Measurements from ENCODE around the gene SYCN.

SYCN gene

GRCh38 chr19:39157997-39158389 is 46.1 kb downstream of the SYCN start:
- DNase-seq, result no peak
- intact Hi-C loops (cut with DNase I), result no loop called here

- intact Hi-C loops (cut with DNase I), result no loop called here
- DNase-seq, result peak in 1 of 10 donors; percentile 81
Measured at GRCh38 chr19:39157275-39157996, 46.6 kb downstream of the SYCN start.

- no peak for DNase-seq
Measured at GRCh38 chr19:39156326-39157230, 47.5 kb downstream of the SYCN start.

GRCh38 chr19:39155741-39156140 is 48.3 kb downstream of the SYCN start:
- intact Hi-C loops (cut with DNase I), result no loop called here
- DNase-seq, result no peak

More at GRCh38 chr19:39156326-39157230, 47.5 kb downstream of the SYCN start:
- intact Hi-C loops (cut with DNase I), result no loop called here

- intact Hi-C loops (cut with DNase I), result no loop called here
Measured at GRCh38 chr19:39155114-39155700, 48.9 kb downstream of the SYCN start.

GRCh38 chr19:39154629-39155100 is 49.4 kb downstream of the SYCN start:
- no peak for DNase-seq
- intact Hi-C loops (cut with DNase I), result no loop called here

More at GRCh38 chr19:39155114-39155700, 48.9 kb downstream of the SYCN start:
- no peak for DNase-seq

GRCh38 chr19:39154100-39154628 is 49.9 kb downstream of the SYCN start:
- intact Hi-C loops (cut with DNase I), result no loop called here

More at GRCh38 chr19:39154100-39154628, 49.9 kb downstream of the SYCN start:
- DNase-seq, result no peak

Measured in posterior cingulate gyrus (tissue), 11 donors.